ENCODE data around the gene NRP1. TPM values are rescaled to one million over a fixed set of nuclear protein-coding genes. Genes with fewer than 3 reads are reported as not detected.

NRP1 gene
- total RNA-seq, 2 experiments from 2014 or later, result 0.06 TPM; not detected in 1

DNA sequence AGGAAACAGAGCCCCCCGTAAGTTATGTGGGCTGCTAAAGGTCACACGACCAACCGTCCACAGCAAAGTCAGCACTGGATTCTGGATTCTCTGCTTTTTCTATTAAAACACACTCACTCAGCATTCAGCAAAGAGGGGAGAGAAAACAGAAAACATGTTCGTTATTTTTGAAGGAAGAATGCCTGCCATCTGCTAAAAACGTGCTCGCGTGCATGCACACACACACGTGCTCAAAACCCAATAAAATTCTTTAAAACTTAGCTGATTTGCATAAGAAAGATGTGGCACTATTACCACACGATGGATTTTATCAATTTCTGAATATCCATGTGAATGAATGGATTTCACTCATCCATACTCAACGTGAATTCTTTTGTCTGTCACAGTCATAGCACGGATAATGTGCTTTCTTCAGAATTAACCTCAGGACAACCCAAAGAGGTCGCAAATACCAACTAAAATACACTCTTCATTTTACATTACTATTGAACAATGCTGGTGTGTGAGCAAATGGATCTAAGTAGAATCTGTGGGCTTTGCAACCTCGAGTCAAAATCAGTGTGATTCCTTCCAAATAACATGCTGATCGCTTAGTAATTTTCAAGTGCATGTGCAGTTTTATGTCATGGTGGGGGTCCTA lies 40.8 kb downstream of the NRP1 start:
- Mint-ChIP-seq H3K36me3 (ENCODE audit: low read depth) (no peaks in the 10 kb centered on the region), H3K9me3 (no peaks in the 10 kb centered on the region), H3K4me1 (ENCODE audit: low read depth) (peaks cover 7% of the 10 kb centered on the region), H3K27ac (no peak overlapping the region), H3K27me3 (peaks cover 13% of the 10 kb centered on the region), H3K4me3 (no peak overlapping the region)
- TF ChIP-seq, protein P1, sequence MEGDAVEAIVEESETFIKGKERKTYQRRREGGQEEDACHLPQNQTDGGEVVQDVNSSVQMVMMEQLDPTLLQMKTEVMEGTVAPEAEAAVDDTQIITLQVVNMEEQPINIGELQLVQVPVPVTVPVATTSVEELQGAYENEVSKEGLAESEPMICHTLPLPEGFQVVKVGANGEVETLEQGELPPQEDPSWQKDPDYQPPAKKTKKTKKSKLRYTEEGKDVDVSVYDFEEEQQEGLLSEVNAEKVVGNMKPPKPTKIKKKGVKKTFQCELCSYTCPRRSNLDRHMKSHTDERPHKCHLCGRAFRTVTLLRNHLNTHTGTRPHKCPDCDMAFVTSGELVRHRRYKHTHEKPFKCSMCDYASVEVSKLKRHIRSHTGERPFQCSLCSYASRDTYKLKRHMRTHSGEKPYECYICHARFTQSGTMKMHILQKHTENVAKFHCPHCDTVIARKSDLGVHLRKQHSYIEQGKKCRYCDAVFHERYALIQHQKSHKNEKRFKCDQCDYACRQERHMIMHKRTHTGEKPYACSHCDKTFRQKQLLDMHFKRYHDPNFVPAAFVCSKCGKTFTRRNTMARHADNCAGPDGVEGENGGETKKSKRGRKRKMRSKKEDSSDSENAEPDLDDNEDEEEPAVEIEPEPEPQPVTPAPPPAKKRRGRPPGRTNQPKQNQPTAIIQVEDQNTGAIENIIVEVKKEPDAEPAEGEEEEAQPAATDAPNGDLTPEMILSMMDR (IDR thresholded peaks at IDR 0.05), result no peak
- no peak for ATAC-seq (ENCODE audit: poor library complexity)
- POLR2A ChIA-PET, result no interaction called here
- no peak overlapping the region for H3K27ac ChIP-seq (ENCODE audit: low read depth in 1 of 2, low read length in 2 of 2)
- no peaks in the 10 kb centered on the region for H3K36me3 ChIP-seq (ENCODE audit: insufficient read depth, low read length)
- DNase-seq, result no peak
- H3K4me3 ChIP-seq (ENCODE audit: low read length), result no peak overlapping the region
- no peaks in the 10 kb centered on the region for H3K4me1 ChIP-seq (ENCODE audit: insufficient read depth, low read length)
- intact Hi-C loops (cut with DNase I, micrococcal nuclease), result no loop called here
- CTCF ChIA-PET, result no interaction called here
- peaks cover 0 to 2% of the 10 kb centered on the region in 2 experiments for H3K27me3 ChIP-seq (ENCODE audit: control insufficient read depth in 1 of 2, insufficient read depth in 2 of 2, low read length in 2 of 2)
- no peaks in the 10 kb centered on the region for H3K9me3 ChIP-seq (ENCODE audit: control insufficient read depth in 1 of 2, insufficient read depth in 1 of 2, low read length in 2 of 2)

DNA sequence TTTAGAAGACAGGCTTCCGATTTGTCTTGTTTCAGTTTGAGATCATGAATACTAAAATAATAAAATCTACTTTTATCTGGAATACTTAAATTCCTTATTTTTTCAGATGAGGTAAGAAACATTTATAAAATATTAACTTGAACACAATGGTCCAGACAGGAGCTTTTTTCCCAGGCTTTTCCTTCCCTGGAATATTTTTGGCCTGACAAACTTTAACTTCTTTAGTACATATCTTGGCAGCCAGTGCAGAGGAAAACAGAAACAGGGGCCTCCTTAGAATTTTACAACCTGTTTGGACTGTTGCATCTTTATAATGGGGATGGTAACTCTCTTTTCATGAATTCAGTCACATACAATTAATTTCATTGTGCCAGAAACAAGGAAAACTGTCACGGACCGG lies 41.4 kb downstream of the NRP1 start:
- no peaks in the 10 kb centered on the region for H3K36me3 Mint-ChIP-seq (ENCODE audit: low read depth)
- TF ChIP-seq, protein P1 (IDR thresholded peaks at IDR 0.05), result no peak

DNA sequence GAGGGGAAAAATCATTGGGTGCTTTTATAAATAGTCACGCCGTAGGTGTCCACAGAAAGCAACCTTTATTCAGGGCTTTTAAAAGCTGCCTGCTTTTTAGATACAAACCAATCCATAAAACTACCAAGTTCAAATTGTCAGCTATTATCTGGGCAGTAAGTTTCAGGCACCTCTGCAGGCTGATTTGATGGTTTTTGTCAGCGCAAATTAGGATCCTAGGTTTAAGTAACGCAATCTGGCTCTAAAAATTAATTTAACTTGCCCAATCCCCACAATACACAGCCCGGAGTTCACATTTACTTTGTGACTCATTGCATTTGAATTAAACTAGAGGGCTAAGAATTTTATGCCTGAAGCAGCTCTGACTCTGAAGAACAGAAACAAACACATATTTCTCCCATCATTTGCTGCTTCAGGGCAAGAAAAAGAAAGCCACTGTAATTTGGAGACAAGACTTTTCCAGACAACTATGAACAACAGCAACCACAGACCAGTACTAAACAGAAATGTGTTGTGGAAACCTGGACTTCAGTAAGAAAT lies 43.3 kb downstream of the NRP1 start:
- ATAC-seq (ENCODE audit: poor library complexity) (no peak), DNase-seq (no peak)
- Mint-ChIP-seq H3K36me3 (ENCODE audit: low read depth) (no peaks in the 10 kb centered on the region), H3K27ac (no peak overlapping the region), H3K4me1 (ENCODE audit: low read depth) (no peaks in the 10 kb centered on the region), H3K27me3 (peaks cover 14% of the 10 kb centered on the region), H3K4me3 (no peak overlapping the region), H3K9me3 (no peaks in the 10 kb centered on the region)
- no peak overlapping the region for H3K27ac ChIP-seq (ENCODE audit: low read depth in 1 of 2, low read length in 2 of 2)
- CTCF ChIA-PET, result no interaction called here
- POLR2A ChIA-PET, result no interaction called here
- no peaks in the 10 kb centered on the region for H3K4me1 ChIP-seq (ENCODE audit: insufficient read depth, low read length)
- H3K27me3 ChIP-seq (ENCODE audit: control insufficient read depth in 1 of 2, insufficient read depth in 2 of 2, low read length in 2 of 2), result peaks cover 2% of the 10 kb centered on the region in 2 experiments
- TF ChIP-seq, protein P1 (IDR thresholded peaks at IDR 0.05), result no peak
- no peak overlapping the region for H3K4me3 ChIP-seq (ENCODE audit: low read length)
- no peaks in the 10 kb centered on the region for H3K36me3 ChIP-seq (ENCODE audit: insufficient read depth, low read length)
- H3K9me3 ChIP-seq (ENCODE audit: control insufficient read depth in 1 of 2, insufficient read depth in 1 of 2, low read length in 2 of 2), result no peaks in the 10 kb centered on the region
- intact Hi-C loops (cut with DNase I, micrococcal nuclease), result no loop called here

More for the DNA sequence above, 41.4 kb downstream of the NRP1 start:
- Histone ChIP-seq H3K36me3 (ENCODE audit: insufficient read depth, low read length) (no peaks in the 10 kb centered on the region), H3K4me3 (ENCODE audit: low read length) (no peak overlapping the region), H3K4me1 (ENCODE audit: insufficient read depth, low read length) (no peaks in the 10 kb centered on the region), H3K27me3 (ENCODE audit: control insufficient read depth in 1 of 2, insufficient read depth in 2 of 2, low read length in 2 of 2) (peaks cover 0 to 2% of the 10 kb centered on the region in 2 experiments), H3K27ac (ENCODE audit: low read depth in 1 of 2, low read length in 2 of 2) (no peak overlapping the region), H3K9me3 (ENCODE audit: control insufficient read depth in 1 of 2, insufficient read depth in 1 of 2, low read length in 2 of 2) (no peaks in the 10 kb centered on the region)
- intact Hi-C loops (cut with DNase I, micrococcal nuclease), result no loop called here
- Mint-ChIP-seq H3K27ac (no peak overlapping the region), H3K4me1 (ENCODE audit: low read depth) (peaks cover 1% of the 10 kb centered on the region), H3K4me3 (no peak overlapping the region), H3K9me3 (no peaks in the 10 kb centered on the region), H3K27me3 (peaks cover 14% of the 10 kb centered on the region)
- no peak for DNase-seq
- ATAC-seq (ENCODE audit: poor library complexity), result no peak
- CTCF ChIA-PET, result no interaction called here
- POLR2A ChIA-PET, result no interaction called here
